Ovary (tissue), 9 donors: Measurements from ENCODE around the gene IGSF11. TPM values are rescaled to one million over a fixed set of nuclear protein-coding genes. Genes with fewer than 3 reads are reported as not detected.
"Not testable (repeated sequence)": the region's sequence is repeated elsewhere in the genome, so short reads cannot be mapped to it uniquely, and the experiment has no call there.

ENCODE experiments used
- DNase-seq, 5 donors: peaks; one replicate each; pipeline ENCODE4 v3.0.0-alpha.2; 2019 to 2020
- H3K27ac ChIP-seq, 2 donors: fragments of 200-600 bp; one replicate each; pipeline versions ENCODE4 v1.5.1 to v1.8.0; 2019 to 2022
- H3K27me3 ChIP-seq: fragments of 200-600 bp; one replicate; pipeline ENCODE4 v1.8.0; 2022
- H3K36me3 ChIP-seq: fragments of 200-600 bp; sonication (generic); one replicate; pipeline ENCODE4 v1.5.1; 2019
- H3K4me1 ChIP-seq: one replicate; pipeline ENCODE4 v1.8.1; 2013; ENCODE audit warnings: mild to moderate bottlenecking, moderate library complexity; ENCODE audit not compliant: insufficient read depth
- H3K4me3 ChIP-seq: fragments of 200-600 bp; sonication (generic); one replicate; pipeline ENCODE4 v1.5.1; 2017
- H3K9me3 ChIP-seq, 2 donors: fragments of 200-600 bp in 1 of 2; sonication (generic) in 1 of 2; one replicate each; pipeline versions ENCODE4 v1.5.1 to v1.8.1; 2013 to 2019; ENCODE audit warnings: mild to moderate bottlenecking in 1 of 2, moderate library complexity in 1 of 2
- EP300 ChIP-seq: sonication (generic); formaldehyde crosslinking; IDR thresholded peaks from one replicate; pipeline ENCODE4 v1.6.1; 2017; ENCODE audit warnings: antibody characterized with exemption
- POLR2A ChIP-seq: fragments of 450-650 bp; IDR thresholded peaks from one replicate; pipeline ENCODE4 v1.6.1; 2017; ENCODE audit warnings: antibody characterized with exemption, mild to moderate bottlenecking, moderate library complexity
- WGBS, 3 donors: extraction: QIAGEN DNeasy Blood & Tissue Kit in 1 of 3; methylation state at CpG; one replicate each; pipeline versions ENCODE4 v1.1.5 to v1.1.7; 2013 to 2017; 5-methylcytosine and 5-hydroxymethylcytosine counted together
- intact Hi-C, 4 donors: fragments of 100-400 bp; cut with DNase I; formaldehyde crosslinking; loops; one replicate each; pipeline versions ENCODE4 v1.11.0 to v1.15.1; 2022 to 2023
- polyA plus RNA-seq, 2 donors: library from polyadenylated mRNA; stranded (reverse); fragments of 200-250 nt in 1 of 2; fragments of 350-450 nt in 1 of 2; fragmentation: Illumina TruSeq in 1 of 2; extraction: RNeasy Lipid Tissue Mini Kit (QIAGEN cat#74804) in 1 of 2; gene quantifications; one replicate each; pipeline ENCODE4 v1.2.3, GENCODE V29; 2013 to 2014
- total RNA-seq, 7 donors: library from RNA; depleted of rRNA in 2 of 7; stranded (reverse); fragments of >200 nt in 2 of 7; fragmentation: NEBNext Ultra II Directional in 3 of 7; extraction: Animal tissue kit (Norgen Biotek cat#: 25700) in 3 of 7; gene quantifications; one replicate each; pipeline versions ENCODE4 v1.1.0 to v1.2.4, GENCODE V29; 2016 to 2023
- TF ChIP-seq, protein P1 (sequence below), 3 donors: fragments of 450-650 bp in 2 of 3; fragments of 200-600 bp in 1 of 3; IDR thresholded peaks; one replicate each; pipeline versions ENCODE4 v1.5.1 to v1.8.0; 2016 to 2022; ENCODE audit warnings: antibody characterized with exemption in 3 of 3, mild to moderate bottlenecking in 1 of 3
- donor health status: DM: no; HTN: no; CAD: no; lungs with moderate emphysema.
- donor health status: DM: no; HTN: no; CAD: no.
- donor health status: Bipolar disorder and iron deficiency.
- donor health status: DM: yes; HTN: yes; CAD: no.
- donor health status: DM: no; HTN: no; CAD: no.
- donor health status: DM: yes; HTN: yes; CAD: no.

IGSF11 gene
- total and polyA plus RNA-seq, 9 donors, result 8.9 to 22.3 (median 16.8) TPM

DNA sequence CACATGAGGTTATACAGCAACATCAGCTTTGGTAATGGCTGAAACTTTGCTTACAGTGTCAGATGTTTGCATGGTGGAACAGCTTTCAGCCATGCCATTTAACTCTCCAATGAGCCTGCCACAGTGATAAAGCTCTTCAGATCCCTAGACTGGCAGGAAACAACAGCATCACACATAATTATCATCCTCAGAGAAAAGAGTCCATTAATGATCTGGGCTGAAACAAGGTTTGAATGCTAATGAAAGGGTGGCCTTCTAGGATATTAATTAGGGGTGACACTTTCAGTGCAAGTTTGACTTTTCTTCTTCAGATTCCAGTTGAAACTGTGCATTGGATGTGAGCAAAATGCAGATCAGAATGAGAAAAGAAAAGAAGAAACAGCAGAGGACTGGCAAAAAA lies 166.6 kb downstream of the IGSF11 start:
- intact Hi-C loops, result no loop called here
- H3K9me3 ChIP-seq, result peaks cover 0 to 3% of the 10 kb centered on the region in 2 donors
- no peaks in the 10 kb centered on the region for H3K27me3 ChIP-seq
- H3K27ac ChIP-seq, result no peak overlapping the region
- H3K4me1 ChIP-seq, result no peaks in the 10 kb centered on the region
- no peaks in the 10 kb centered on the region for H3K36me3 ChIP-seq
- no peak for DNase-seq
- H3K4me3 ChIP-seq, result no peak overlapping the region
- TF ChIP-seq POLR2A (no peak), EP300 (no peak)
- TF ChIP-seq, protein P1, sequence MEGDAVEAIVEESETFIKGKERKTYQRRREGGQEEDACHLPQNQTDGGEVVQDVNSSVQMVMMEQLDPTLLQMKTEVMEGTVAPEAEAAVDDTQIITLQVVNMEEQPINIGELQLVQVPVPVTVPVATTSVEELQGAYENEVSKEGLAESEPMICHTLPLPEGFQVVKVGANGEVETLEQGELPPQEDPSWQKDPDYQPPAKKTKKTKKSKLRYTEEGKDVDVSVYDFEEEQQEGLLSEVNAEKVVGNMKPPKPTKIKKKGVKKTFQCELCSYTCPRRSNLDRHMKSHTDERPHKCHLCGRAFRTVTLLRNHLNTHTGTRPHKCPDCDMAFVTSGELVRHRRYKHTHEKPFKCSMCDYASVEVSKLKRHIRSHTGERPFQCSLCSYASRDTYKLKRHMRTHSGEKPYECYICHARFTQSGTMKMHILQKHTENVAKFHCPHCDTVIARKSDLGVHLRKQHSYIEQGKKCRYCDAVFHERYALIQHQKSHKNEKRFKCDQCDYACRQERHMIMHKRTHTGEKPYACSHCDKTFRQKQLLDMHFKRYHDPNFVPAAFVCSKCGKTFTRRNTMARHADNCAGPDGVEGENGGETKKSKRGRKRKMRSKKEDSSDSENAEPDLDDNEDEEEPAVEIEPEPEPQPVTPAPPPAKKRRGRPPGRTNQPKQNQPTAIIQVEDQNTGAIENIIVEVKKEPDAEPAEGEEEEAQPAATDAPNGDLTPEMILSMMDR (IDR thresholded peaks at IDR 0.05), result no peak

DNA sequence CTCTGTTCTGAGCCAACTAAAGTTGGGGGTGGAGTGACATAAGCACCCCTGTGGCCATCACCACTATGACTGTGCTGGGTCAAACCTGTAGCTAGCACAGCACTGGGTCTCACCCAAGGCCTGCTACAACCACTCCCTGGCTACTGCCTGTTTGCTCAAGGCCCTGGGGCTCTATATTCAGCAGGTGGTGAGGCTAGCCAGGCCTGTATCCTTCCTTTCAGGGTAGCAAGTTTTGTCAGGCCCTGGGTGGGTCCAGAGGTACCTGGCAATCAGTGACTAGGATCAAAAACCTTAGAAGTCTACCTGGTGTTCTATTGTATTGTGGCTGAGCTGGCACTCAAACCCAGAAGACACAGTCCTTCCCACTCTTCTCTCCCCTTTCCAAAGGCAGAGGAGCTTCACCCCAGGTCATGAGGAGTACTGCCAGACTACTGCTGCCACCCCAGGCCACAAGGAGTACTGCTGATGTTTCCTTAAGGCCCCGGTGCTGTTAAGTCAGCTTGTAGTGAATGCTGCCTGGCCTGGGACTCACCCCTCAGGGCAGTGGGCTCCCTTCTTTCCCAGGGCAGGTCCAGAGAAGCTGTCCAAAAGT lies 170.8 kb downstream of the IGSF11 start:
- Histone ChIP-seq H3K27ac (no peak overlapping the region), H3K4me1 (no peaks in the 10 kb centered on the region), H3K9me3 (no peaks in the 10 kb centered on the region), H3K4me3 (no peak overlapping the region), H3K36me3 (no peaks in the 10 kb centered on the region), H3K27me3 (no peaks in the 10 kb centered on the region)
- no peak for TF ChIP-seq EP300
- TF ChIP-seq POLR2A, result no peak
- TF ChIP-seq, protein P1 (IDR thresholded peaks at IDR 0.05), result no peak
- no peak for DNase-seq
- intact Hi-C loops, result no loop called here
- 38 to 52% (median 50%) methylated on average over 1 of the region's 1 CpG for WGBS, 3 donors

DNA sequence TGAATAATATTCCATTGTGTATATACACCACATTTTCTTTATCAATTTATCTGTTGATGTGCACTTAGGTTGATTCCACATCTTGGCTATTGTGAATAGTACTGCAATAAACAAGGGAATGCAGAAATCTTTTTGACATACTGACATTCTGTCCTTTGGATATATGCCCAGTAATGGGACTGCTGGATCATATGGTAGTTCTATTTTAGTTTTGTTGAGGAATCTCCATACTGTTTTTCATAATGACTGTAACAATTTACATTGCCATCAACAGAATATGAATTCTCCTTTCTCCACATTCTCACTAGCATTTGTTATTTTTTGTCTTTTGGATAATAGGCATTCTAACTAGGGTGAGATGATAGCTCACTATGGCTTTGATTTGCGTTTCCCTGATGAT lies 174.7 kb downstream of the IGSF11 start:
- Histone ChIP-seq H3K9me3 (no peaks in the 10 kb centered on the region), H3K27me3 (no peaks in the 10 kb centered on the region), H3K36me3 (no peaks in the 10 kb centered on the region), H3K27ac (no peak overlapping the region), H3K4me3 (no peak overlapping the region), H3K4me1 (no peaks in the 10 kb centered on the region)
- TF ChIP-seq POLR2A (no peak), EP300 (no peak)
- TF ChIP-seq, protein P1 (IDR thresholded peaks at IDR 0.05), result no peak
- intact Hi-C loops, result no loop called here
- 80 to 88% (median 86%) methylated on average over 1 of the region's 1 CpG for WGBS, 3 donors
- no peak for DNase-seq

DNA sequence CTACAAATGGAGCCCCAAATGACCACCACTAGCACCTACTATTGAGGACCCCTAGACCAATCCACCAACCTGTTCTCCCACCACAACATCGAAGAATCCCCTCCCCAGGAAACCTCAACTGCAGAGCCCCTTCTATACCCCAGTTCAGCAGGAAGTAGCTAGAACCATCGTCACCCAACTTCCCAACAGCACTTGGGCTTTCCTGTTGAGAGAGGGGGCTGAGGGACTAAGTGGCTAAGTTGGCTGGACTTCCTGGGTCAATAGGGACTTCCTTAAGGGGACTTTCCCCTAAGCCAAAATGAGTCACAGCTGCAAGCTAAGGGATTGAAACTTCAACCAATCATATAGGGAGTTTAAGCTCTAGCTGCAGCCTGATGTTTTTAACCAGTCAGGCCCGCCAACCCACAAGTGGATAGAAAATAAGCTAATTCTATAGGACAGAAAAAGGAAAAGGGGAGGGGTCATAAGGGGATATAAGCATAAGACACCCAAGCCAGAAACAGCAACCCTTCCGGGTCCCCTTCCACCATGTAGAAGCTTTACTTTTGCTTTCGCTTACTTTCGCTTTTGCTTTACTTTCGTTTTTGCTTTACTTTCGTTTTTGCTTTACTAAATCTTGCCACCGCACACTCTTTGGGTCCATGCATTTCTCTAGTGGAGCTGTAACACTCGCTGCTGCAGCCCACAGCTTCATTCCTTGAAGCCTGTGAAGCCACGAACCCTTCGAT lies 183.0 kb downstream of the IGSF11 start:
- H3K4me1 ChIP-seq, intact Hi-C loops, H3K4me3 ChIP-seq, DNase-seq, H3K9me3 ChIP-seq, H3K27me3 ChIP-seq, H3K36me3 ChIP-seq, H3K27ac ChIP-seq: not testable (repeated sequence)
- 90 to 92% (median 90%) methylated on average over 12 of the region's 12 CpGs for WGBS, 3 donors

DNA sequence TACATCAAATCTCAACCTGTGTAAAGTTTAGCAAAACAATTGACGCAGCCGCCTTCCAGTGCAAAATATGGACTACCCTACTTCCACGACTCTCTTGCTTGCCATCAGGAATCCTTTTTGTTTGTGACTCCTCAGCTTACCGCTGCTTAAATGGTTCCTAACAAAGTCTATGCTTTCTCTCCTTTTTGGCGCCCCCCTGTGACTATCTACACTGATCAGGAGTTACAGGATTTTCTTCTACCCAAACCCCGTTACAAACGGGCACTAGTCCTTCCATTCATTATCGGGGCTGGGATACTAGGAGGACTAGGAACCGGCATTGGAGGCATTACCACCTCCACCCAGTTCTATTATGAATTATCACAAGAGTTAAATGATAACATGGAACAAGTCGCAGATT lies 184.0 kb downstream of the IGSF11 start:
- Histone ChIP-seq H3K4me1 (no peaks in the 10 kb centered on the region), H3K36me3 (no peaks in the 10 kb centered on the region), H3K27ac (no peak overlapping the region), H3K9me3 (no peaks in the 10 kb centered on the region), H3K4me3 (no peak overlapping the region), H3K27me3 (no peaks in the 10 kb centered on the region)
- TF ChIP-seq, protein P1 (IDR thresholded peaks at IDR 0.05), result no peak
- TF ChIP-seq POLR2A (no peak), EP300 (no peak)
- intact Hi-C loops, result no loop called here
- 85 to 86% (median 85%) methylated on average over 10 of the region's 10 CpGs for WGBS, 3 donors
- DNase-seq, result no peak
